Measurements from ENCODE around the gene FASN. TPM values are rescaled to one million over a fixed set of nuclear protein-coding genes. Genes with fewer than 3 reads are reported as not detected.

FASN gene
- total and polyA plus RNA-seq, 2 of the 13 experiments (the other 11 are each of a cell fraction or from before 2014, with no cell fraction given), result 51.7 to 101 TPM

DNA sequence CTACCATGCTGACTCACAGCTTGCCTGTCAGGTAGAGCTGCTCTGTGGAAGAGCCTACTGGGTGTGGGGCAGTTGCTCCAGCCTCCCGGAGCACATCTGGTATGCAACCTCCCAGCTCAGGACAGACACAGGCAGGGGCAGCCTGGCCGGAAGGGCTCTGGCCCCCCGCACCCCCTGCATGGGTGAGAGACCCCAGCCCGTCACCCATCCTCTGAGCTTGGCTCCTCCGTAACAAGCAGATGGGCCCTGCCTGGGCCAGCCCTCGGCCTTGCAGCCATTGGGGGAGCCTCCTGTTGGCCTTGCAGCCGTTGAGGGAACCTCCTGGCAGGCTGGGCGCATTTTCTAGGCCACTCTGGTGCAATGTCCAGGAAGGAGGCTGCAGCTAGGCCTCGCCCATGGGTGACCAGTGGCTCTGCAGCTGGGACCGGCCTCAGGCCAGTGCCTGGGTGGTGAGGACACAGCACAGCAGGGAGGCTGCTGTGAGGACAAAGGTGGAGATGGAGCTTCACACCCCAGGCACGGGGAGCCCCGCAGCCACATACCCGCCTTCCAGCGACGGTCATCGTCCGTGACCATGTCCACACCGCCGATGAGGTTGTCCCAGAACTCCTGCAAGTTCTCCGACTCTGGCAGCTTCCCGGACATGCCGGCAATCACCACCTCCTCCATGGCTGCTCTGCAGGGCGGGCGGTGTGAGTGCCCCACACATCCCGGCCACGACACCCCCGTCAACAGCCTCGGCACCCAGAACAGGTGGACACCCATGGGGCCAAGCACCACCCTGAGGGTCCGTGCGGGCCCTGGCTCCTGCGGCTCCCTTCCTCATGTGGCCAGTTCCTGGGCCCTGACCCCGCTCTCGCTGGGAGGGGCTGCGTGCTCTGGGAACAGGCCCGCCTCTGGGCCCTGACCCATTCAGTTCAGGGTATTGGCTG is 2.0 kb downstream of the FASN start (continued):
- TF ChIP-seq, protein P1, sequence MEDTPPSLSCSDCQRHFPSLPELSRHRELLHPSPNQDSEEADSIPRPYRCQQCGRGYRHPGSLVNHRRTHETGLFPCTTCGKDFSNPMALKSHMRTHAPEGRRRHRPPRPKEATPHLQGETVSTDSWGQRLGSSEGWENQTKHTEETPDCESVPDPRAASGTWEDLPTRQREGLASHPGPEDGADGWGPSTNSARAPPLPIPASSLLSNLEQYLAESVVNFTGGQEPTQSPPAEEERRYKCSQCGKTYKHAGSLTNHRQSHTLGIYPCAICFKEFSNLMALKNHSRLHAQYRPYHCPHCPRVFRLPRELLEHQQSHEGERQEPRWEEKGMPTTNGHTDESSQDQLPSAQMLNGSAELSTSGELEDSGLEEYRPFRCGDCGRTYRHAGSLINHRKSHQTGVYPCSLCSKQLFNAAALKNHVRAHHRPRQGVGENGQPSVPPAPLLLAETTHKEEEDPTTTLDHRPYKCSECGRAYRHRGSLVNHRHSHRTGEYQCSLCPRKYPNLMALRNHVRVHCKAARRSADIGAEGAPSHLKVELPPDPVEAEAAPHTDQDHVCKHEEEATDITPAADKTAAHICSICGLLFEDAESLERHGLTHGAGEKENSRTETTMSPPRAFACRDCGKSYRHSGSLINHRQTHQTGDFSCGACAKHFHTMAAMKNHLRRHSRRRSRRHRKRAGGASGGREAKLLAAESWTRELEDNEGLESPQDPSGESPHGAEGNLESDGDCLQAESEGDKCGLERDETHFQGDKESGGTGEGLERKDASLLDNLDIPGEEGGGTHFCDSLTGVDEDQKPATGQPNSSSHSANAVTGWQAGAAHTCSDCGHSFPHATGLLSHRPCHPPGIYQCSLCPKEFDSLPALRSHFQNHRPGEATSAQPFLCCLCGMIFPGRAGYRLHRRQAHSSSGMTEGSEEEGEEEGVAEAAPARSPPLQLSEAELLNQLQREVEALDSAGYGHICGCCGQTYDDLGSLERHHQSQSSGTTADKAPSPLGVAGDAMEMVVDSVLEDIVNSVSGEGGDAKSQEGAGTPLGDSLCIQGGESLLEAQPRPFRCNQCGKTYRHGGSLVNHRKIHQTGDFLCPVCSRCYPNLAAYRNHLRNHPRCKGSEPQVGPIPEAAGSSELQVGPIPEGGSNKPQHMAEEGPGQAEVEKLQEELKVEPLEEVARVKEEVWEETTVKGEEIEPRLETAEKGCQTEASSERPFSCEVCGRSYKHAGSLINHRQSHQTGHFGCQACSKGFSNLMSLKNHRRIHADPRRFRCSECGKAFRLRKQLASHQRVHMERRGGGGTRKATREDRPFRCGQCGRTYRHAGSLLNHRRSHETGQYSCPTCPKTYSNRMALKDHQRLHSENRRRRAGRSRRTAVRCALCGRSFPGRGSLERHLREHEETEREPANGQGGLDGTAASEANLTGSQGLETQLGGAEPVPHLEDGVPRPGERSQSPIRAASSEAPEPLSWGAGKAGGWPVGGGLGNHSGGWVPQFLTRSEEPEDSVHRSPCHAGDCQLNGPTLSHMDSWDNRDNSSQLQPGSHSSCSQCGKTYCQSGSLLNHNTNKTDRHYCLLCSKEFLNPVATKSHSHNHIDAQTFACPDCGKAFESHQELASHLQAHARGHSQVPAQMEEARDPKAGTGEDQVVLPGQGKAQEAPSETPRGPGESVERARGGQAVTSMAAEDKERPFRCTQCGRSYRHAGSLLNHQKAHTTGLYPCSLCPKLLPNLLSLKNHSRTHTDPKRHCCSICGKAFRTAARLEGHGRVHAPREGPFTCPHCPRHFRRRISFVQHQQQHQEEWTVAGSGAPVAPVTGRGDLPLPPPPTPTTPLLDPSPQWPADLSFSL (CRISPR knock-in tag; IDR thresholded peaks at IDR 0.05), result no peak
- TF ChIP-seq ZFYVE20 (CRISPR knock-in tag; IDR thresholded peaks at IDR 0.05; ENCODE audit: borderline replicate concordance, low read depth) (no peak), GLMP (CRISPR knock-in tag; IDR thresholded peaks at IDR 0.05; ENCODE audit: borderline replicate concordance) (no peak), ZNF501 (CRISPR knock-in tag; IDR thresholded peaks at IDR 0.05) (no peak), PHF21A (CRISPR knock-in tag; IDR thresholded peaks at IDR 0.05) (no peak), HMG20B (CRISPR knock-in tag; conservative IDR thresholded peaks at IDR 0.05) (no peak), ZNF607 (CRISPR knock-in tag; IDR thresholded peaks at IDR 0.05; ENCODE audit: borderline replicate concordance) (no peak), ZNF335 (CRISPR knock-in tag; IDR thresholded peaks at IDR 0.05) (no peak), ISX (CRISPR knock-in tag; conservative IDR thresholded peaks at IDR 0.05) (no peak), MTA3 (CRISPR knock-in tag; IDR thresholded peaks at IDR 0.05) (no peak), ZBTB26 (CRISPR knock-in tag; IDR thresholded peaks at IDR 0.05; ENCODE audit: borderline replicate concordance) (no peak)
- TF ChIP-seq, protein P2, sequence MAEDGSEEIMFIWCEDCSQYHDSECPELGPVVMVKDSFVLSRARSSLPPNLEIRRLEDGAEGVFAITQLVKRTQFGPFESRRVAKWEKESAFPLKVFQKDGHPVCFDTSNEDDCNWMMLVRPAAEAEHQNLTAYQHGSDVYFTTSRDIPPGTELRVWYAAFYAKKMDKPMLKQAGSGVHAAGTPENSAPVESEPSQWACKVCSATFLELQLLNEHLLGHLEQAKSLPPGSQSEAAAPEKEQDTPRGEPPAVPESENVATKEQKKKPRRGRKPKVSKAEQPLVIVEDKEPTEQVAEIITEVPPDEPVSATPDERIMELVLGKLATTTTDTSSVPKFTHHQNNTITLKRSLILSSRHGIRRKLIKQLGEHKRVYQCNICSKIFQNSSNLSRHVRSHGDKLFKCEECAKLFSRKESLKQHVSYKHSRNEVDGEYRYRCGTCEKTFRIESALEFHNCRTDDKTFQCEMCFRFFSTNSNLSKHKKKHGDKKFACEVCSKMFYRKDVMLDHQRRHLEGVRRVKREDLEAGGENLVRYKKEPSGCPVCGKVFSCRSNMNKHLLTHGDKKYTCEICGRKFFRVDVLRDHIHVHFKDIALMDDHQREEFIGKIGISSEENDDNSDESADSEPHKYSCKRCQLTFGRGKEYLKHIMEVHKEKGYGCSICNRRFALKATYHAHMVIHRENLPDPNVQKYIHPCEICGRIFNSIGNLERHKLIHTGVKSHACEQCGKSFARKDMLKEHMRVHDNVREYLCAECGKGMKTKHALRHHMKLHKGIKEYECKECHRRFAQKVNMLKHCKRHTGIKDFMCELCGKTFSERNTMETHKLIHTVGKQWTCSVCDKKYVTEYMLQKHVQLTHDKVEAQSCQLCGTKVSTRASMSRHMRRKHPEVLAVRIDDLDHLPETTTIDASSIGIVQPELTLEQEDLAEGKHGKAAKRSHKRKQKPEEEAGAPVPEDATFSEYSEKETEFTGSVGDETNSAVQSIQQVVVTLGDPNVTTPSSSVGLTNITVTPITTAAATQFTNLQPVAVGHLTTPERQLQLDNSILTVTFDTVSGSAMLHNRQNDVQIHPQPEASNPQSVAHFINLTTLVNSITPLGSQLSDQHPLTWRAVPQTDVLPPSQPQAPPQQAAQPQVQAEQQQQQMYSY (CRISPR knock-in tag; IDR thresholded peaks at IDR 0.05), result no peak
- TF ChIP-seq, protein P3, sequence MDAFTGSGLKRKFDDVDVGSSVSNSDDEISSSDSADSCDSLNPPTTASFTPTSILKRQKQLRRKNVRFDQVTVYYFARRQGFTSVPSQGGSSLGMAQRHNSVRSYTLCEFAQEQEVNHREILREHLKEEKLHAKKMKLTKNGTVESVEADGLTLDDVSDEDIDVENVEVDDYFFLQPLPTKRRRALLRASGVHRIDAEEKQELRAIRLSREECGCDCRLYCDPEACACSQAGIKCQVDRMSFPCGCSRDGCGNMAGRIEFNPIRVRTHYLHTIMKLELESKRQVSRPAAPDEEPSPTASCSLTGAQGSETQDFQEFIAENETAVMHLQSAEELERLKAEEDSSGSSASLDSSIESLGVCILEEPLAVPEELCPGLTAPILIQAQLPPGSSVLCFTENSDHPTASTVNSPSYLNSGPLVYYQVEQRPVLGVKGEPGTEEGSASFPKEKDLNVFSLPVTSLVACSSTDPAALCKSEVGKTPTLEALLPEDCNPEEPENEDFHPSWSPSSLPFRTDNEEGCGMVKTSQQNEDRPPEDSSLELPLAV (CRISPR knock-in tag; conservative IDR thresholded peaks at IDR 0.05; ENCODE audit: low read depth), result no peak

Measured in HepG2 (cell line).